Memory B cell (primary cell): ENCODE data around the gene SLC25A25.

ENCODE experiments used
- ATAC-seq: fragments of 150-1000 bp; cut with Tn5 transposase; 2 replicates; pipeline ENCODE4 v1.10.0; 2021; ENCODE audit warnings: low read depth, mild to moderate bottlenecking, moderate library complexity
- DNase-seq, 2 donors: peaks; one replicate each; pipeline ENCODE4 v3.0.0; 2022; ENCODE audit warnings: low spot score in 2 of 2
- H3K27ac Mint-ChIP-seq: one replicate; pipeline ENCODE4 v1.8.0; 2022; ENCODE audit warnings: mild to moderate bottlenecking, moderate library complexity, mixed read lengths
- H3K27me3 Mint-ChIP-seq: one replicate; pipeline ENCODE4 v1.8.0; 2022; ENCODE audit warnings: mixed read lengths
- H3K36me3 Mint-ChIP-seq: one replicate; pipeline ENCODE4 v1.8.0; 2022; ENCODE audit warnings: mild to moderate bottlenecking, mixed read lengths
- H3K4me1 Mint-ChIP-seq: one replicate; pipeline ENCODE4 v1.8.0; 2022; ENCODE audit warnings: mixed read lengths
- H3K4me3 Mint-ChIP-seq: one replicate; pipeline ENCODE4 v1.8.0; 2022; ENCODE audit warnings: mild to moderate bottlenecking, moderate library complexity, mixed read lengths
- H3K9me3 Mint-ChIP-seq: one replicate; pipeline ENCODE4 v1.8.0; 2022; ENCODE audit warnings: mixed read lengths

SLC25A25 gene

DNA sequence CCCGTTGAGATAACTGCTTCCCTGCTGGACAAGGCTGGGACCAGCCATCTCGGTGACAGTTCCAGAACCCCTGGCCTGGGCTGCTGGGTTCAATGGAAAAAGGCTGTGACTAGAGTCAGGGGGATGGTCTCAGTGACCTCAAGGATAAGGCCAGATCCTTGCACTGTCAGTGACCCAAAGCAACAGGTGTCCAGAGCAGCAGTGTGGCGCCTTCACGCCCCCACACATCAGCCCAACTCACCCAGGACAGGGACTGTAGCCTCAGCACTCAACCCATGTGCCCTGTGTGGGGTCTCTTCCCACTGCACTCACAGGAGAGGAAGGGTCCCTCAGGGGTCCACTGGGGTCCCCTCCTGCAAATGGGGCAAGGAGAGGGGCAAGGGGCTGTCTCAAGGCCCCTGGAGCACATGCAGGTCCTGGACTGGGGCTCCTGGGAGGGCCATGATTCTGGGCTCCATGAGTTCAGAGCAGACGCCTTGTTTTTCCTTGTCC, 80.5 kb downstream of the SLC25A25 start:
- Mint-ChIP-seq H3K9me3 (no peaks in the 10 kb centered on the region), H3K36me3 (no peaks in the 10 kb centered on the region), H3K27ac (no peak overlapping the region), H3K4me3 (no peak overlapping the region), H3K27me3 (peaks cover 7% of the 10 kb centered on the region), H3K4me1 (peaks cover 2% of the 10 kb centered on the region)
- ATAC-seq = no peak
- DNase-seq = no peak

DNA sequence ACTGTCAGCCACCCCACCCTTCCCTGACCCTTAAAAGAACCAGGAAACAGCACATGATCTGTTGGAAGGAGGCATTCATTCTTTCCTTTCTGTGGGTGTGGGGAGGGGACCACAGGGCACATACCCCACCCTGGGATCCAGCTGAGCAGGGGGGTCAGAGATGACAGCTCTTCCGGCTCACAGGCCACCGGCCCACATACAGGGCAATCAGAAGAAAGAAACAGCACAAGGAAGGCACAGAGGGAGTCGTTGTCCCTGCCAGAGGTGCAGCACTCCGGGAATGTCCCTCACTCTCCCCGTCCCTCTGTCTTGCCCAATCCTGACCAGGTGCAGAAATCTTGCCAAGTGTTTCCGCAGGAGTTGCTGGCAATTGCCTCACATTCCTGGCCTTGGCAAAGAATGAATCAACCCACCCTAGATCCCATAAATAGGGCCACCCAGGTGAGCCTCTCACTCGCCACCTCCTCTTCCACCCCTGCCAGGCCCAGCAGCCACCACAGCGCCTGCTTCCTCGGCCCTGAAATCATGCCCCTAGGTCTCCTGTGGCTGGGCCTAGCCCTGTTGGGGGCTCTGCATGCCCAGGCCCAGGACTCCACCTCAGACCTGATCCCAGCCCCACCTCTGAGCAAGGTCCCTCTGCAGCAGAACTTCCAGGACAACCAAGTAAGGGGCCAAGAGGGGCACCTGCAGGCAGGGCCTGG, 81.1 kb downstream of the SLC25A25 start, which contains the start of gene LCN2:
Gene LCN2 (plus strand): TSS at position 453 of the 701 bp plus-strand sequence. CDS start 73 bp downstream, at position 526.
- no peak within 1 kb of the TSS for H3K27ac Mint-ChIP-seq
- no peaks in the 10 kb centered on the region for H3K9me3 Mint-ChIP-seq
- H3K4me1 Mint-ChIP-seq = peaks cover 2% of the 10 kb centered on the region
- peaks cover 7% of the 10 kb centered on the region for H3K27me3 Mint-ChIP-seq
- ATAC-seq (no peak), DNase-seq (no peak)
- H3K36me3 Mint-ChIP-seq = no peaks in the 10 kb centered on the region
- no peak within 1 kb of the TSS for H3K4me3 Mint-ChIP-seq

DNA sequence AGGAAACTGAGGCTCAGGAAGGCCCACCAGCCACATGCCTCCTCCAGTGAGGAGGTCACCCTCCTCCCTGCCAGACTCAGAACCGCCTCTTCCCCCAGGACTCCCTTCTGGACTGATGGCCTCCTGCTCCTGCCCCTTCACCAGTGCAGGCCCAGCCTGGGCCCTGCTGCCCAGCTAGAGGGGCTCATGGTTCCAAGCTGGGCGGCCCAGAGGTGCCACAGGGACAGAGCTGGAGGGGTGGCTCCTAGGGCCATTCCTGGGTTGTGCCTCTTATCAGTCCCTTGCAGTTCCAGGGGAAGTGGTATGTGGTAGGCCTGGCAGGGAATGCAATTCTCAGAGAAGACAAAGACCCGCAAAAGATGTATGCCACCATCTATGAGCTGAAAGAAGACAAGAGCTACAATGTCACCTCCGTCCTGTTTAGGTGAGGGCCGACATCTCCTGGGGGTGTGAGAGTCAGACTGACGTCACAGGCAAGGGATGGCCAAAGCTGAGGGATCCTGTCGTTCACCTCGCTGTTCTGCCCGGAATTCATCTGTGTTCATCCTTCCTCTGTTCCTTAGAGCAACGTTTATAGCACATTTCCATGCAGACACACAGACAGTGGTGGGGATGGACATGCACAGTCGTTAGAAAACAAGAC, 82.0 kb downstream of the SLC25A25 start:
- Mint-ChIP-seq H3K9me3 (no peaks in the 10 kb centered on the region), H3K36me3 (no peaks in the 10 kb centered on the region), H3K27me3 (peaks cover 7% of the 10 kb centered on the region), H3K4me3 (no peak overlapping the region), H3K4me1 (peaks cover 2% of the 10 kb centered on the region), H3K27ac (no peak overlapping the region)
- no peak for DNase-seq
- no peak for ATAC-seq

DNA sequence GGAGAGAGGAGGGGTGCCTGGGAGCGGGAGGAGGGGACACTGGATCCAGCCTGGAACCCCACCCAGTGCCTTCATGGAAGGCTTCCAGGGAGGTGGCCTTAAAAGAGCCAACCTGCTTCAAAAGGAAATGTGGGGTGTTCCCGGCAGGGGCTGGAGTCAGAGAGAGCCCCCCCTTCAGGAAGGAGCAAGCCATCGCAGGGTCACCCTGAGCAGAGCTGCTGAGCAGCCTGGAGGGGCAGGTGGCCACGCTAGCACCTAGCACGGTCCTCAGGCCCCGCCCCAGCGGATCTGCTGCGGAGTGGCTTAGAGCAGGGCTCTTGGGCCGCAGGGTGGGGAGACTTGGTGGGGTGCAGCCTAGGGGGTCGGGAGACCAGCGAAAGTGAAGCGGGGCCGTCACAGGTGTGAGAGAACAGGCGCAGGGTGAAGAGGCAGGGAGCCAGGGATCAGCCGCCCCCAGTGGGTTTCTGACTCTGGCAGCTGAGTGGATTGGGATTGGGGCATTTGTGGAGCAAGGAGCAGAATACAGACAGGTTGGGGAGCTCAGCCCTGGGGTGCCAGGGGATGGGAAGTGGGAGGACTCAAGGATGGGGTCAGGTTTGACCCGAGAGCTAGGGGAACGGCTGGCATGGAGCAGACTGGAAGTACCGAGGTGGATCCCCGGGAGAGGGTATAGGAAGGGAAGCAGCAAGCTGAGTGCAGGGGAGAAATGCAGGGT, 82.7 kb downstream of the SLC25A25 start:
- Mint-ChIP-seq H3K36me3 (no peaks in the 10 kb centered on the region), H3K4me3 (no peak overlapping the region), H3K27me3 (peaks cover 7% of the 10 kb centered on the region), H3K9me3 (no peaks in the 10 kb centered on the region), H3K4me1 (peaks cover 2% of the 10 kb centered on the region), H3K27ac (no peak overlapping the region)
- ATAC-seq (peak; percentile 32), DNase-seq (no peak)

DNA sequence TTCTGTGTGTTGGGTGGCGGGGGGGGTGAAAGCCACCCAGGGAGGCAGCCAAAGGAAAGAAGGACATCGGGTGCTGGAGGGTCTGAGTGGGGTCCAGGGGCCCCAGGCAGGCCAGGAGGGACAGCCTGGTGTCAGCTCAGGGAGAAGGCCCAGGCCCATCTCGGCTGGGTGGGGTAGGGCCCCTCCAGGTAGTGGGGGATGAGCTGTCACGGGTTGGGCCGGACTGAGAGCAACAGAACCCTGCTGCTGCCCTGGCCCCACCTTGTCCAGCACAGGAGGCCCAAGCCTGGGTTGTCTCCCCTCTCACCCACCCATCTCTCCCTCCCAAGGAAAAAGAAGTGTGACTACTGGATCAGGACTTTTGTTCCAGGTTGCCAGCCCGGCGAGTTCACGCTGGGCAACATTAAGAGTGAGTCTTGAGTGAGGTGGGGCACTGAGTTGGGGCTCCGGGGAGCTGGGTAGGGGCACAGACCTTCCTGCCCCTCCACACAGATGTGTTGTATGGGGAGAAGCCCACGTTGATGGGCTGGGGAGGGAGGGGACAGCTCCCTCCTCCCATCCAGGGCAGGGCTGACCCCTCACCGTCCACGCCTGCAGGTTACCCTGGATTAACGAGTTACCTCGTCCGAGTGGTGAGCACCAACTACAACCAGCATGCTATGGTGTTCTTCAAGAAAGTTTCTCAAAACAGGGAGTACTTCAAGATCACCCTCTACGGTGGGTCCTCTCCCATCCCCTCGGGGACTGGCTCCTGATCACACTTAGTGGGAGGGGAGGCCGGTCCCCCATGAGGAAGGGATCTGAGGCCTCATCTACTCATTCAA, 83.5 kb downstream of the SLC25A25 start:
- no peak overlapping the region for H3K4me3 Mint-ChIP-seq
- H3K4me1 Mint-ChIP-seq = peaks cover 2% of the 10 kb centered on the region
- no peaks in the 10 kb centered on the region for H3K9me3 Mint-ChIP-seq
- no peak overlapping the region for H3K27ac Mint-ChIP-seq
- H3K36me3 Mint-ChIP-seq = no peaks in the 10 kb centered on the region
- ATAC-seq = no peak
- DNase-seq = no peak
- H3K27me3 Mint-ChIP-seq = peaks cover 7% of the 10 kb centered on the region

DNA sequence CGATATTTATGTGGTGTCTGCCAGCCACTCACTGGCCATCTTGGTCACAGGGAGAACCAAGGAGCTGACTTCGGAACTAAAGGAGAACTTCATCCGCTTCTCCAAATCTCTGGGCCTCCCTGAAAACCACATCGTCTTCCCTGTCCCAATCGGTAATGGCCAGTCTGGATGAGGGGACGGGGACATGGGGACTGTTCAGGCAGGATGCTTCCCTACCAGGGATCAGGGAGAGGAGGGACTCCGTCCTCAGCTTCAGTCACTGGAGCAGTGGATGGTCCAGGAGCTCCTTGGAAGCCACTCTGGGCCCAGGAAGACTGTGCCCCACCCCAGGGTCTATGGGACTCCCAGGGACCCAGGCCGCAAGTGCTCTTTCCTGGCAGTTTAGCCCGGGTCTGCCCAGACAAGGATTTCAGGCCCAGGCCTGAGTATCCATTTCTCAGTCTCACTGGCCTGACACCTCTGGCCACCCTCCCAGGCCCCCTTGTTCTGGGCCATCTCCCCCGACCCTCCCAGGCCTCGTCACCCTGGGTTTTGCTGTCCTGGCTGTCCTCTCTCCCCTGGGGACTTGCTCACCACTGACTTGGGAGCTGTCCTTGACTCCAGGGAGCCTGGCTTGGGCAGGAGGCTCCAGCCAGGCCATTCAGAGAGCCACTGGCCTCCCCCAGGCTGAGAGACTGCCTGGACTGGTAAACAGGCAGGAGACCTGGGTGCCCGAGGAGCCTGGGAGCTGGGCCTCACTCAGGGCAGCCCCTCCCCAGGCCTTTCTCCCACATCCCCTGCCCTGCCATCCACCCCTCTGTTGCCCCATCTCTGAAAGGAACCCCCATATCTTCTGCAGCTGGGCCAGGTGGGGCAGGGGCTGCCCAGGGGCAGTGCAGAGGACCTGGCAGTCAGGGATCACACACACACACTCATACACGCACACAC, 84.4 kb downstream of the SLC25A25 start:
- DNase-seq = no peak
- Mint-ChIP-seq H3K9me3 (no peaks in the 10 kb centered on the region), H3K4me1 (peaks cover 2% of the 10 kb centered on the region), H3K4me3 (no peak overlapping the region), H3K27me3 (peaks cover 7% of the 10 kb centered on the region), H3K36me3 (no peaks in the 10 kb centered on the region), H3K27ac (no peak overlapping the region)
- no peak for ATAC-seq

DNA sequence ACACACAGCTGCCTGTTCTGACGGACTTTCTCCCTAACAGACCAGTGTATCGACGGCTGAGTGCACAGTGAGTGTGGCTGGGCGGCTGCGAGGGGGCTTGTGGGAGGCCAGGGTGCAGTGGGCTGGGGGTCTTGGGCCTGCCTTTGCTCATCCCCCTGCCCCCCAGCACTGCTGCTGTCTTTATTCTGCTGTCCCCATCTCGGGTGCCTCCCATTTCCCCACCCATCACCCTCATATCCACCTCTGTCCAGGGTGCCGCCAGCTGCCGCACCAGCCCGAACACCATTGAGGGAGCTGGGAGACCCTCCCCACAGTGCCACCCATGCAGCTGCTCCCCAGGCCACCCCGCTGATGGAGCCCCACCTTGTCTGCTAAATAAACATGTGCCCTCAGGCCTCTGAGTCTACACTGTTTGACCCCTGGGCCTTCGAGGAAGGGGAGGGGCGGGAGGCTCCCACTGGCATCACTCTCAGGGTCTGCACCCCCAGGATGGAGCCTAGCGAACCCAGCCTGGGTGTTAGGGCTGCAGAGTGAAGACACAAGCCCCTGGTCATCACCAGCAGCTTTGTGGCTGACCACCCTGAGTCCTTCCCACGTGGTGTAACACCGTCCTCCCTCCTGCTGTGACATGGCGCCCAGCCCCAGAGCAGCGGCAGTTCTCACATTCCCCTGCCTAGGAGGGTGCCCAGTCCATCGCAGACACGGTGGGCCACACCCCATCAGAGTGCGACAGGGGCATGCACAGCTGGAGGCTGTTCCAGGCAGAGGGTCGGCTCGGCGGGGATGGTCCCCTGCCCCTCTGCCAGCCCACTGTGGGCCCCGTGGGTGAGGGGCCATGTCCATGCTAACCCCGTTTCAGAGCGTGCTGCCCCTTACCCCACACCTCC, 85.3 kb downstream of the SLC25A25 start:
- no peak for ATAC-seq
- Mint-ChIP-seq H3K9me3 (no peaks in the 10 kb centered on the region), H3K36me3 (no peaks in the 10 kb centered on the region), H3K27ac (no peak overlapping the region), H3K4me3 (no peak overlapping the region), H3K4me1 (peaks cover 2% of the 10 kb centered on the region), H3K27me3 (peaks cover 7% of the 10 kb centered on the region)
- no peak for DNase-seq

DNA sequence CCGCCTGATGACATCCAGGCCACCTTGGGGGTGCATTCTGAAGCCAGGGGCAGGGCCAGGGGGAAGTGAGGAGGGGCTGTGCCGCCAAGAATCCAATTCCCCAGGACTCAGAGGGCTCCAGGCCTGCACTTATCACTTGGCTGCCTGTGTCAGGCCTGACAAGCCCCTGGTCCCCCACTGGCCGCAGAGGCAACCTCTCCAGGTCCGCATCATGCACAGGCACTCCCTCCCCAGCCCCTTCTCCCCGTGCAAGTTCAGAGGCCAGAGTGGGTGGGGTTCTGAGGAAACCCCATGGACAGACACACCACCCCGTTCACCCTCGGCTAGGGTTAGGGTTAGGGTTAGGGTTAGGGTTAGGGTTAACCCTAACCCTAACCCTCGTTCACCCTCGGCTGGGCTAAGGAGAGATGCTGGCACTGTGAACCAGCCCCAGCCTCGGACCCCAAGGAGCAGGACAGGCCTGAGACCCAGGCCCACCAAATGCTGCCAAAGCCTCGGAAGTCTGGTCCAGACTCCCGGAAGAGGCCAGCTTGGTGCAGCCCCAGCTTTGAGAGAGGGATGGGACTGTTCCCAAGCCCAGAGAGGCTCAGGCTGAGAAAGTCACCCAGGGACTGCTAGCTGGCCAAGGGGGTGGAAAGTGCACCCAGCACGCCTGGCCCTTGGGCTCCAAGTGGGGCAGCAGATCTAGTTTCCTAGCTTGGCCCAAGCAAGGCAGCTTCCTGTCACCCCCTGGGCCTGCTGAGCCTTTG, 86.1 kb downstream of the SLC25A25 start:
- DNase-seq (no peak), ATAC-seq (no peak)
- Mint-ChIP-seq H3K27ac (no peak overlapping the region), H3K4me3 (no peak overlapping the region), H3K27me3 (peaks cover 7% of the 10 kb centered on the region), H3K36me3 (no peaks in the 10 kb centered on the region), H3K4me1 (peaks cover 2% of the 10 kb centered on the region), H3K9me3 (no peaks in the 10 kb centered on the region)

DNA sequence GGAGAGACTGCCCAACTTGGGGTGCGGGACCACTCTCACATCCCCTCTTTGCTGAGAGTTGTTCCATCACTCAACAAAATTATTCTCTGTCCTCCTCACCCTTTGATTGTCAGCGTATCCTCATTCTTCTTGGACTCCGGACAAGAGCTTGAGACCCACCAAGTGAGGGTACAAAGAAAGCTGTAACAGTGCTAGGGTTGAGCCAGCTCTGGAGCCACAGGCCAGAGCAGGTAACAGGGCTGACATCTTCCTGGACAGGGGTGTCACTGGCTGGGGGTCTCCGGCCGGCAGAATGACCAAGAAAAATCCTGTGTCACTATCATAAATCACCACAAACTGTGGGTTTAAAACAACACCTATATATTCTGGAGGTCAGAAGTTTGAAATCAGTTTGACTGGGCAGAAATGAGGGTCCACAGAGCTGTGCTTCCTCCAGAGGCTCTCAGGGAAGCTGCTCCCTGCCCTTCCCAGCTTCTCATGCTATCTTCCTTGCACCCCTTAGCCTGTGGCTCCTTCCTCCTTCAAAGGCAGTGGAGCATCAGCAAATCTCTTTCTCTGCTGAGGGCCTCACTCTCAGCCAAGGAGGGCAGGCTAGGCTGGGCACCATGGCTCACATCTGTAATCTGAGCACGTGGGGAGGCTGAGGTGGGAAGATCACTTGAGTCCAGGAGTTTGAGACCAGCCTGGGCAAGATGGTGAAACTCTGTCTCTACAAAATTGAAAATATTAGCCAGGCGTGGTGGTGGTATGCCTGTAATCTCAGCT, 87.9 kb downstream of the SLC25A25 start:
- Mint-ChIP-seq H3K36me3 (no peaks in the 10 kb centered on the region), H3K27ac (no peak overlapping the region), H3K27me3 (peaks cover 2% of the 10 kb centered on the region), H3K9me3 (no peaks in the 10 kb centered on the region), H3K4me1 (peaks cover 5% of the 10 kb centered on the region), H3K4me3 (no peak overlapping the region)
- no peak for ATAC-seq
- DNase-seq = no peak
